Panc1 (cell line): ENCODE results near the gene KDF1. TPM values are rescaled to one million over a fixed set of nuclear protein-coding genes. Genes with fewer than 3 reads are reported as not detected.

Source experiments
- ATAC-seq: fragments of 200-7000 bp; cut with Tn5 transposase; 2 replicates; pipeline ENCODE4 v1.9.1; 2020; ENCODE audit warnings: mild to moderate bottlenecking, moderate library complexity
- BruUV-seq: library from RNA; stranded (reverse); fragments of 400-500 nt; replicated peaks from 2 replicates; lab custom pipeline; 2021; lab: Mats Ljungman, UMichigan
- CTCF ChIA-PET: fragments of 300-600 bp; sonication (Branson Sonifier 250); formaldehyde crosslinking; loops from one replicate; lab custom pipeline; 2022; ENCODE audit warnings: antibody characterized with exemption; lab: Charles Lee
- POLR2A ChIA-PET: fragments of 300-600 bp; sonication (Branson Sonifier 250); formaldehyde crosslinking; loops from one replicate; lab custom pipeline; 2022; ENCODE audit warnings: antibody characterized with exemption; lab: Charles Lee
- DNase-seq: peaks from one replicate; pipeline ENCODE4 v3.0.0-alpha.2; 2010; ENCODE audit warnings: low read depth, low spot score
- H3K27ac ChIP-seq: 2 replicates; pipeline ENCODE4 v1.5.1; 2011; ENCODE audit warnings: mild to moderate bottlenecking, low read length, inconsistent platforms
- H3K27me3 ChIP-seq: fragments of 200-500 bp; sonication (Bioruptor generic); 2 replicates; pipeline ENCODE4 v1.6.0; 2014; ENCODE audit warnings: low read length, inconsistent platforms; ENCODE audit not compliant: control insufficient read depth, insufficient read depth
- H3K36me3 ChIP-seq: fragments of 200-500 bp; sonication (Bioruptor generic); 2 replicates; pipeline ENCODE4 v1.5.1; 2014; ENCODE audit warnings: inconsistent platforms, mild to moderate bottlenecking, low read length, moderate library complexity; ENCODE audit not compliant: control insufficient read depth, insufficient read depth
- H3K4me1 ChIP-seq: 2 replicates; pipeline ENCODE4 v1.5.1; 2011; ENCODE audit warnings: inconsistent platforms, mild to moderate bottlenecking, low read length, moderate library complexity; ENCODE audit not compliant: control insufficient read depth, insufficient read depth
- H3K4me3 ChIP-seq, 2 experiments: 2 replicates each; pipeline ENCODE4 v1.5.1; 2011 to 2012; ENCODE audit warnings: low read depth in 2 of 2, low read length in 2 of 2, mild to moderate bottlenecking in 2 of 2, inconsistent platforms in 1 of 2, moderate library complexity in 1 of 2
- H3K9me3 ChIP-seq: fragments of 200-500 bp; sonication (Bioruptor generic); 2 replicates; pipeline ENCODE4 v1.5.1; 2014; ENCODE audit warnings: low read depth, mild to moderate bottlenecking, inconsistent platforms, low read length, moderate library complexity; ENCODE audit not compliant: control insufficient read depth, insufficient read depth
- CTCF ChIP-seq: fragments of 450-650 bp; IDR thresholded peaks from 2 replicates; pipeline ENCODE4 v1.5.1; 2017; ENCODE audit warnings: mild to moderate bottlenecking
- POLR2AphosphoS5 ChIP-seq: IDR thresholded peaks from 2 replicates; pipeline ENCODE4 v1.6.1; 2012; ENCODE audit warnings: mild to moderate bottlenecking, low read depth, low read length, moderate library complexity
- REST ChIP-seq, 2 experiments: IDR thresholded peaks; 2 replicates each; pipeline ENCODE4 v1.6.1; 2011 to 2012; ENCODE audit warnings: low read depth in 2 of 2, control low read depth in 1 of 2, low read length in 1 of 2, mild to moderate bottlenecking in 1 of 2, moderate library complexity in 1 of 2; ENCODE audit not compliant: insufficient read depth in 1 of 2
- SIN3A ChIP-seq: IDR thresholded peaks from 2 replicates; pipeline ENCODE4 v1.6.1; 2012; ENCODE audit warnings: low read depth, mild to moderate bottlenecking, low read length, moderate library complexity, borderline replicate concordance; ENCODE audit not compliant: insufficient read depth
- TCF7L2 ChIP-seq: IDR thresholded peaks from 2 replicates; pipeline ENCODE4 v1.6.1; 2011; ENCODE audit warnings: mild to moderate bottlenecking, low read depth, low read length, inconsistent platforms
- in situ Hi-C: cut with HindIII; loops from 2 replicates; pipeline ENCODE4 v1.10.0; 2016; ENCODE audit warnings: low sequenced_read_pairs, low pct_unique_long_range_greater_than_20kb
- intact Hi-C: fragments of 100-400 bp; cut with micrococcal nuclease; formaldehyde crosslinking; loops from one replicate; pipeline ENCODE4 v1.10.0; 2022; ENCODE audit not compliant: unreplicated experiment
- total RNA-seq: library from RNA; stranded (reverse); gene quantifications from one replicate; pipeline ENCODE4 v1.2.1, GENCODE V29; 2021; ENCODE audit not compliant: unreplicated experiment

Gene KDF1
- total RNA-seq, 1 experiment from 2014 or later, result 3.2 TPM

- TF ChIP-seq REST (IDR thresholded peaks at IDR 0.05; ENCODE audit: insufficient read depth in 1 of 2, low read depth in 2 of 2, low read length in 1 of 2) (no peak), SIN3A (no peak), CTCF (no peak), POLR2AphosphoS5 (no peak), TCF7L2 (no peak)
- no peak overlapping the region for H3K27ac ChIP-seq
- no peaks in the 10 kb centered on the region for H3K36me3 ChIP-seq
- no peaks in the 10 kb centered on the region for H3K27me3 ChIP-seq
- no peaks in the 10 kb centered on the region for H3K9me3 ChIP-seq
- H3K4me1 ChIP-seq, result peaks cover 9% of the 10 kb centered on the region
- ChIA-PET POLR2A (interaction anchor here (0.7 kb wide), 1 partner anchor 11 kb away, joined by 3 read pairs; no protein-coding TSS in a partner anchor), CTCF (interaction anchor here (0.9 kb wide), 1 partner anchor 20 kb away, joined by 8 read pairs; no protein-coding TSS in a partner anchor)
- in situ Hi-C loops (no loop called here), intact Hi-C loops (no loop called here)
- DNase-seq (no peak), ATAC-seq (no peak)
- no peak overlapping the region for H3K4me3 ChIP-seq
- BruUV-seq, result no TSS peak
Measured at GRCh38 chr1:26986658-26987057, 26.4 kb upstream of the KDF1 start.

GRCh38 chr1:26984291-26984690 lies 24.0 kb upstream of the KDF1 start:
- POLR2A ChIA-PET, result interaction anchor here (0.7 kb wide), 2 partner anchors 15 to 653 kb away, joined by 3 read pairs; no protein-coding TSS in a partner anchor
- TF ChIP-seq SIN3A (no peak), REST (IDR thresholded peaks at IDR 0.05; ENCODE audit: insufficient read depth in 1 of 2, low read depth in 2 of 2, low read length in 1 of 2) (no peak), POLR2AphosphoS5 (no peak), TCF7L2 (no peak), CTCF (no peak)
- CTCF ChIA-PET, result no interaction called here
- H3K27ac ChIP-seq, result no peak overlapping the region
- no peaks in the 10 kb centered on the region for H3K36me3 ChIP-seq
- in situ Hi-C loops (no loop called here), intact Hi-C loops (no loop called here)
- DNase-seq (no peak), ATAC-seq (no peak)
- no peaks in the 10 kb centered on the region for H3K4me1 ChIP-seq
- no peaks in the 10 kb centered on the region for H3K27me3 ChIP-seq
- no peaks in the 10 kb centered on the region for H3K9me3 ChIP-seq
- no peak overlapping the region for H3K4me3 ChIP-seq
- BruUV-seq, result no TSS peak
